ENCODE results near the gene SLC16A4.

The SLC16A4 gene

GRCh38 chr1:110321846-110322245, 69.0 kb downstream of the SLC16A4 start:
- no peak overlapping the region for H3K4me3 ChIP-seq (ENCODE audit: control insufficient read depth, low read depth, low read length)
- no peak for DNase-seq (ENCODE audit: low read depth)
- no peak for TF ChIP-seq CTCF (IDR thresholded peaks at IDR 0.05; ENCODE audit: control insufficient read depth, insufficient read depth, low read depth, low read length, missing control alignments)

- H3K4me3 ChIP-seq (ENCODE audit: control insufficient read depth, low read depth, low read length), result no peak overlapping the region
- no peak for DNase-seq (ENCODE audit: low read depth)
- TF ChIP-seq CTCF (IDR thresholded peaks at IDR 0.05; ENCODE audit: control insufficient read depth, insufficient read depth, low read depth, low read length, missing control alignments), result no peak
These were observed 69.8 kb downstream of the SLC16A4 start for GRCh38 chr1:110321045-110321444.

- DNase-seq (ENCODE audit: low read depth), result no peak
- H3K4me3 ChIP-seq (ENCODE audit: control insufficient read depth, low read depth, low read length), result no peak overlapping the region
- TF ChIP-seq CTCF (IDR thresholded peaks at IDR 0.05; ENCODE audit: control insufficient read depth, insufficient read depth, low read depth, low read length, missing control alignments), result no peak
These were observed 70.7 kb downstream of the SLC16A4 start for GRCh38 chr1:110320168-110320518.

- H3K4me3 ChIP-seq (ENCODE audit: control insufficient read depth, low read depth, low read length), result no peak overlapping the region
- no peak for TF ChIP-seq CTCF (IDR thresholded peaks at IDR 0.05; ENCODE audit: control insufficient read depth, insufficient read depth, low read depth, low read length, missing control alignments)
- DNase-seq (ENCODE audit: low read depth), result no peak
These were observed 71.3 kb downstream of the SLC16A4 start for GRCh38 chr1:110319332-110320167.

GRCh38 chr1:110318046-110318445, 72.8 kb downstream of the SLC16A4 start:
- TF ChIP-seq CTCF (IDR thresholded peaks at IDR 0.05; ENCODE audit: control insufficient read depth, insufficient read depth, low read depth, low read length, missing control alignments), result no peak
- no peak overlapping the region for H3K4me3 ChIP-seq (ENCODE audit: control insufficient read depth, low read depth, low read length)

GRCh38 chr1:110316735-110317134, 74.1 kb downstream of the SLC16A4 start:
- H3K4me3 ChIP-seq (ENCODE audit: control insufficient read depth, low read depth, low read length), result no peak overlapping the region
- no peak for DNase-seq (ENCODE audit: low read depth)
- TF ChIP-seq CTCF (IDR thresholded peaks at IDR 0.05; ENCODE audit: control insufficient read depth, insufficient read depth, low read depth, low read length, missing control alignments), result no peak

More at GRCh38 chr1:110318046-110318445, 72.8 kb downstream of the SLC16A4 start:
- no peak for DNase-seq (ENCODE audit: low read depth)
